HepG2 (cell line): ENCODE data around the gene SDR42E2. TPM values are rescaled to one million over a fixed set of nuclear protein-coding genes. Genes with fewer than 3 reads are reported as not detected.

Experiments
- HNRNPK ChIP-seq: fragments of 200-400 bp; formaldehyde crosslinking; IDR thresholded peaks from 2 replicates; pipeline ENCODE4 v1.6.1; 2018; ENCODE audit warnings: low read length, low read depth, moderate library complexity, mild to moderate bottlenecking; ENCODE audit not compliant: poor library complexity, severe bottlenecking
- NCOR1 ChIP-seq: fragments of 200-600 bp; sonication (generic); IDR thresholded peaks from 2 replicates; pipeline ENCODE4 v1.7.0; 2017; ENCODE audit warnings: antibody characterized with exemption, low read length, borderline replicate concordance
- SAFB2 ChIP-seq: sonication (generic); formaldehyde crosslinking; IDR thresholded peaks from 2 replicates; pipeline ENCODE4 v1.5.1; 2020; ENCODE audit warnings: missing genetic modification reagents, low read depth, mild to moderate bottlenecking, borderline replicate concordance
- TEAD3 ChIP-seq: optimal IDR thresholded peaks from 2 replicates; pipeline ENCODE3; 2016; ENCODE audit warnings: borderline replicate concordance
- YEATS2 ChIP-seq: sonication (generic); formaldehyde crosslinking; IDR thresholded peaks from 2 replicates; pipeline ENCODE4 v1.4.0; 2020; ENCODE audit warnings: missing genetic modification reagents, borderline replicate concordance
- ZBTB7B ChIP-seq: sonication (generic); formaldehyde crosslinking; IDR thresholded peaks from 2 replicates; pipeline ENCODE4 v1.4.0; 2020; ENCODE audit warnings: missing genetic modification reagents
- ZMYM4 ChIP-seq: sonication (generic); formaldehyde crosslinking; IDR thresholded peaks from 2 replicates; pipeline ENCODE4 v1.8.1; 2023; ENCODE audit warnings: mild to moderate bottlenecking, missing genetic modification reagents
- ZNF761 ChIP-seq: sonication (generic); formaldehyde crosslinking; conservative IDR thresholded peaks from 2 replicates; pipeline ENCODE4 v1.4.0; 2020; ENCODE audit warnings: mild to moderate bottlenecking, missing genetic modification reagents
- ZNF816 ChIP-seq: sonication (generic); formaldehyde crosslinking; IDR thresholded peaks from 2 replicates; pipeline ENCODE4 v1.8.0; 2022; ENCODE audit warnings: missing genetic modification reagents, mild to moderate bottlenecking, borderline replicate concordance
- polyA plus RNA-seq, 8 experiments: library from polyadenylated mRNA; depleted of rRNA in 3 of 8; stranded (reverse) in 7 of 8; unstranded in 1 of 8; fragments of >200 nt; fragmentation: Illumina TruSeq in 4 of 8; extraction: Trizol in 4 of 8; gene quantifications; 2 replicates each; pipeline versions ENCODE4 v1.2.1 to v1.2.3, GENCODE V29; 2011 to 2016; ENCODE audit warnings: low read depth in 4 of 8, missing spikeins in 1 of 8, mixed read lengths in 1 of 8; ENCODE audit not compliant: insufficient read depth in 1 of 8
- total RNA-seq, 5 experiments: library from RNA; depleted of rRNA; stranded (reverse); fragments of >200 nt; fragmentation: Illumina TruSeq; extraction: Trizol; gene quantifications; 2 replicates each; pipeline ENCODE4 v1.2.3, GENCODE V29; 2016; ENCODE audit warnings: low read depth in 1 of 5
- TF ChIP-seq, protein P1 (sequence below): sonication (generic); formaldehyde crosslinking; IDR thresholded peaks from 2 replicates; pipeline ENCODE4 v1.4.0; 2020; ENCODE audit warnings: low read depth, missing genetic modification reagents
- TF ChIP-seq, protein P2 (sequence below), 2 experiments: sonication (generic) in 1 of 2; formaldehyde crosslinking in 1 of 2; IDR thresholded peaks; 2 replicates each; pipeline versions ENCODE4 v1.4.0 to v1.6.1; 2018 to 2020; ENCODE audit warnings: missing genetic modification reagents in 2 of 2, borderline replicate concordance in 1 of 2, low read depth in 1 of 2, mild to moderate bottlenecking in 1 of 2, missing biosample characterization in 1 of 2
- TF ChIP-seq, protein P3 (sequence below): sonication (generic); formaldehyde crosslinking; IDR thresholded peaks from 2 replicates; pipeline ENCODE4 v1.8.1; 2023; ENCODE audit warnings: mild to moderate bottlenecking, moderate library complexity, missing genetic modification reagents
- TF ChIP-seq, protein P4 (sequence below): IDR thresholded peaks from 2 replicates; pipeline ENCODE4 v1.6.1; 2016; ENCODE audit warnings: missing compliant biosample characterization, missing genetic modification reagents, borderline replicate concordance
- TF ChIP-seq, protein P5 (sequence below): sonication (generic); formaldehyde crosslinking; IDR thresholded peaks from 2 replicates; pipeline ENCODE4 v1.4.0; 2020; ENCODE audit warnings: missing genetic modification reagents

SDR42E2 gene
- total and polyA plus RNA-seq, 2 of the 13 experiments (the other 11 are each of a cell fraction or from before 2014, with no cell fraction given) = 0.05 to 0.11 TPM

DNA sequence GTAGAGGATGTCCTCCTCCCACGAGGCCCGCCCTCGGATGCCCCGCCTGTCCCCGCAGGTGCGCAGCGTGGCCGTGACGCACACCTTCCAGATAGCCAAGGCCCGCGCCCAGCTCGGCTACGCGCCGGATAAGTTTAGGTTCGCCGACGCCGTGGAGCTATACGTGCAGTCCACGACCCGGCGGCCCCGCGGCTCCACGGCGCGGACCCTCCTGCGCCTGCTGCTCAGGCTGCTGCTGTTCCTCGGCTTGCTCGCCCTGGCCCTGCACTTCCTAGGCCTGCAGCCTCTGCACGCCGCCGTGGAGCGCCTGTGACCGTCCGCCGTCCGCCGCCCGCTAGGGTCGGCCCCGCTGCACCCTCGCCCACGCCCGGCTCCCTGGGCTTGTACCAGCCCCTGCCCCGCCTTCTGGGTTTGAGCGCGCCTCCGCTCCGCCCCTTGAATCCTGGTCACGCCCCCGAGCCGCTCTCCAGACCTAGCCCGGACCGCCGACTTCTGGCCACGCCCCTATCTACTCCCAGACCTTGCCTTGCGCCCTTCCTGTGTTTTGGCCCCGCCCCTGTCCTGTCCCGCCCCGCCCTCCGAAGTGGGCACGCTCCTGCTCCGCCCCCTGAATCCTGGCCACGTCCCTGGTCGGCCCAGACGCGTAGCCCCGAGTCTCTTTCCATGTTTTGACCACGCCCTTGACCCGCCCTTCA is 27.9 kb downstream of the SDR42E2 start (continued):
- TF ChIP-seq, protein P1, sequence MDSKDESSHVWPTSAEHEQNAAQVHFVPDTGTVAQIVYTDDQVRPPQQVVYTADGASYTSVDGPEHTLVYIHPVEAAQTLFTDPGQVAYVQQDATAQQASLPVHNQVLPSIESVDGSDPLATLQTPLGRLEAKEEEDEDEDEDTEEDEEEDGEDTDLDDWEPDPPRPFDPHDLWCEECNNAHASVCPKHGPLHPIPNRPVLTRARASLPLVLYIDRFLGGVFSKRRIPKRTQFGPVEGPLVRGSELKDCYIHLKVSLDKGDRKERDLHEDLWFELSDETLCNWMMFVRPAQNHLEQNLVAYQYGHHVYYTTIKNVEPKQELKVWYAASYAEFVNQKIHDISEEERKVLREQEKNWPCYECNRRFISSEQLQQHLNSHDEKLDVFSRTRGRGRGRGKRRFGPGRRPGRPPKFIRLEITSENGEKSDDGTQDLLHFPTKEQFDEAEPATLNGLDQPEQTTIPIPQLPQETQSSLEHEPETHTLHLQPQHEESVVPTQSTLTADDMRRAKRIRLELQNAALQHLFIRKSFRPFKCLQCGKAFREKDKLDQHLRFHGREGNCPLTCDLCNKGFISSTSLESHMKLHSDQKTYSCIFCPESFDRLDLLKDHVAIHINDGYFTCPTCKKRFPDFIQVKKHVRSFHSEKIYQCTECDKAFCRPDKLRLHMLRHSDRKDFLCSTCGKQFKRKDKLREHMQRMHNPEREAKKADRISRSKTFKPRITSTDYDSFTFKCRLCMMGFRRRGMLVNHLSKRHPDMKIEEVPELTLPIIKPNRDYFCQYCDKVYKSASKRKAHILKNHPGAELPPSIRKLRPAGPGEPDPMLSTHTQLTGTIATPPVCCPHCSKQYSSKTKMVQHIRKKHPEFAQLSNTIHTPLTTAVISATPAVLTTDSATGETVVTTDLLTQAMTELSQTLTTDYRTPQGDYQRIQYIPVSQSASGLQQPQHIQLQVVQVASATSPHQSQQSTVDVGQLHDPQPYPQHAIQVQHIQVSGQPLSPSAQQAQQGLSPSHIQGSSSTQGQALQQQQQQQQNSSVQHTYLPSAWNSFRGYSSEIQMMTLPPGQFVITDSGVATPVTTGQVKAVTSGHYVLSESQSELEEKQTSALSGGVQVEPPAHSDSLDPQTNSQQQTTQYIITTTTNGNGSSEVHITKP (CRISPR knock-in tag) = peak; percentile 30; the same call in 1 of the 2 replicates
- TF ChIP-seq TEAD3 (CRISPR knock-in tag) = peak; percentile 67
- TF ChIP-seq ZBTB7B = peak; percentile 91
- TF ChIP-seq, protein P2, sequence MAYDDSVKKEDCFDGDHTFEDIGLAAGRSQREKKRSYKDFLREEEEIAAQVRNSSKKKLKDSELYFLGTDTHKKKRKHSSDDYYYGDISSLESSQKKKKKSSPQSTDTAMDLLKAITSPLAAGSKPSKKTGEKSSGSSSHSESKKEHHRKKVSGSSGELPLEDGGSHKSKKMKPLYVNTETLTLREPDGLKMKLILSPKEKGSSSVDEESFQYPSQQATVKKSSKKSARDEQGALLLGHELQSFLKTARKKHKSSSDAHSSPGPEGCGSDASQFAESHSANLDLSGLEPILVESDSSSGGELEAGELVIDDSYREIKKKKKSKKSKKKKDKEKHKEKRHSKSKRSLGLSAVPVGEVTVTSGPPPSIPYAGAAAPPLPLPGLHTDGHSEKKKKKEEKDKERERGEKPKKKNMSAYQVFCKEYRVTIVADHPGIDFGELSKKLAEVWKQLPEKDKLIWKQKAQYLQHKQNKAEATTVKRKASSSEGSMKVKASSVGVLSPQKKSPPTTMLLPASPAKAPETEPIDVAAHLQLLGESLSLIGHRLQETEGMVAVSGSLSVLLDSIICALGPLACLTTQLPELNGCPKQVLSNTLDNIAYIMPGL (CRISPR knock-in tag; IDR thresholded peaks at IDR 0.05; ENCODE audit: borderline replicate concordance in 1 of 2, low read depth in 1 of 2) = peak; percentile 91
- TF ChIP-seq, protein P3, sequence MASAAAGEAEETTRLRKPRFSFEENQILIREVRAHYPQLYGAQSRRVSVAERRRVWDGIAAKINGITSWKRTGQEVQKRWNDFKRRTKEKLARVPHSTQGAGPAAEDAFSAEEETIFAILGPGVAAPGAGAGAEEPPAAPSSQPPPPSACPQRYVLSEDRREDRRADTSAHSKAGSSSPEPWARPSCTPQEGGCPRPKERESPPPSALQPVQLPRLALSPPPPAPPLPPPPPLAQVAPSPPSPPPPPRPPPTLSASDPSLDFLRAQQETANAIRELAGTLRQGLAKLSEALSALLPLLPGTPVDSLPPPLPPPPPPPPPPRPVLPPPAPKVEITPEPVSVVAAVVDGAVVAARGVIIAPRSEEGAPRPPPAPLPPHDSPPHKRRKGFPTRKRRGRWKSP (CRISPR knock-in tag) = peak; percentile 94
- peak; percentile 51; the same call in 1 of the 2 replicates for TF ChIP-seq ZNF761 (CRISPR knock-in tag)
- TF ChIP-seq YEATS2 = no peak; the same call in 1 of the 2 replicates
- TF ChIP-seq SAFB2 = peak; percentile 94
- TF ChIP-seq ZNF816 (CRISPR knock-in tag) = no peak
- TF ChIP-seq HNRNPK = peak; percentile 71
- TF ChIP-seq, protein P4, sequence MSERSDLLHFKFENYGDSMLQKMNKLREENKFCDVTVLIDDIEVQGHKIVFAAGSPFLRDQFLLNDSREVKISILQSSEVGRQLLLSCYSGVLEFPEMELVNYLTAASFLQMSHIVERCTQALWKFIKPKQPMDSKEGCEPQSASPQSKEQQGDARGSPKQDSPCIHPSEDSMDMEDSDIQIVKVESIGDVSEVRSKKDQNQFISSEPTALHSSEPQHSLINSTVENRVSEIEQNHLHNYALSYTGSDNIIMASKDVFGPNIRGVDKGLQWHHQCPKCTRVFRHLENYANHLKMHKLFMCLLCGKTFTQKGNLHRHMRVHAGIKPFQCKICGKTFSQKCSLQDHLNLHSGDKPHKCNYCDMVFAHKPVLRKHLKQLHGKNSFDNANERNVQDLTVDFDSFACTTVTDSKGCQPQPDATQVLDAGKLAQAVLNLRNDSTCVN (CRISPR knock-in tag) = peak; percentile 87
- peak; percentile 83 for TF ChIP-seq ZMYM4 (CRISPR knock-in tag)
- no peak for TF ChIP-seq NCOR1
- TF ChIP-seq, protein P5, sequence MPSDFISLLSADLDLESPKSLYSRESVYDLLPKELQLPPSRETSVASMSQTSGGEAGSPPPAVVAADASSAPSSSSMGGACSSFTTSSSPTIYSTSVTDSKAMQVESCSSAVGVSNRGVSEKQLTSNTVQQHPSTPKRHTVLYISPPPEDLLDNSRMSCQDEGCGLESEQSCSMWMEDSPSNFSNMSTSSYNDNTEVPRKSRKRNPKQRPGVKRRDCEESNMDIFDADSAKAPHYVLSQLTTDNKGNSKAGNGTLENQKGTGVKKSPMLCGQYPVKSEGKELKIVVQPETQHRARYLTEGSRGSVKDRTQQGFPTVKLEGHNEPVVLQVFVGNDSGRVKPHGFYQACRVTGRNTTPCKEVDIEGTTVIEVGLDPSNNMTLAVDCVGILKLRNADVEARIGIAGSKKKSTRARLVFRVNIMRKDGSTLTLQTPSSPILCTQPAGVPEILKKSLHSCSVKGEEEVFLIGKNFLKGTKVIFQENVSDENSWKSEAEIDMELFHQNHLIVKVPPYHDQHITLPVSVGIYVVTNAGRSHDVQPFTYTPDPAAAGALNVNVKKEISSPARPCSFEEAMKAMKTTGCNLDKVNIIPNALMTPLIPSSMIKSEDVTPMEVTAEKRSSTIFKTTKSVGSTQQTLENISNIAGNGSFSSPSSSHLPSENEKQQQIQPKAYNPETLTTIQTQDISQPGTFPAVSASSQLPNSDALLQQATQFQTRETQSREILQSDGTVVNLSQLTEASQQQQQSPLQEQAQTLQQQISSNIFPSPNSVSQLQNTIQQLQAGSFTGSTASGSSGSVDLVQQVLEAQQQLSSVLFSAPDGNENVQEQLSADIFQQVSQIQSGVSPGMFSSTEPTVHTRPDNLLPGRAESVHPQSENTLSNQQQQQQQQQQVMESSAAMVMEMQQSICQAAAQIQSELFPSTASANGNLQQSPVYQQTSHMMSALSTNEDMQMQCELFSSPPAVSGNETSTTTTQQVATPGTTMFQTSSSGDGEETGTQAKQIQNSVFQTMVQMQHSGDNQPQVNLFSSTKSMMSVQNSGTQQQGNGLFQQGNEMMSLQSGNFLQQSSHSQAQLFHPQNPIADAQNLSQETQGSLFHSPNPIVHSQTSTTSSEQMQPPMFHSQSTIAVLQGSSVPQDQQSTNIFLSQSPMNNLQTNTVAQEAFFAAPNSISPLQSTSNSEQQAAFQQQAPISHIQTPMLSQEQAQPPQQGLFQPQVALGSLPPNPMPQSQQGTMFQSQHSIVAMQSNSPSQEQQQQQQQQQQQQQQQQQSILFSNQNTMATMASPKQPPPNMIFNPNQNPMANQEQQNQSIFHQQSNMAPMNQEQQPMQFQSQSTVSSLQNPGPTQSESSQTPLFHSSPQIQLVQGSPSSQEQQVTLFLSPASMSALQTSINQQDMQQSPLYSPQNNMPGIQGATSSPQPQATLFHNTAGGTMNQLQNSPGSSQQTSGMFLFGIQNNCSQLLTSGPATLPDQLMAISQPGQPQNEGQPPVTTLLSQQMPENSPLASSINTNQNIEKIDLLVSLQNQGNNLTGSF (CRISPR knock-in tag) = peak; percentile 83; the same call in 1 of the 2 replicates
